Loucy (cell line): ENCODE results near the gene PTCHD4.

Experiments
- EZH2phosphoT487 ChIP-seq: fragments of 200-600 bp; IDR thresholded peaks from 2 replicates; pipeline ENCODE4 v1.6.1; 2018; ENCODE audit warnings: antibody characterized with exemption, mild to moderate bottlenecking, moderate library complexity, borderline replicate concordance
- TF ChIP-seq, protein P1 (sequence below): fragments of 200-600 bp; sonication (generic); conservative IDR thresholded peaks from 2 replicates; pipeline ENCODE4 v1.5.1; 2014; ENCODE audit warnings: mild to moderate bottlenecking, antibody characterized with exemption, low read length

DNA sequence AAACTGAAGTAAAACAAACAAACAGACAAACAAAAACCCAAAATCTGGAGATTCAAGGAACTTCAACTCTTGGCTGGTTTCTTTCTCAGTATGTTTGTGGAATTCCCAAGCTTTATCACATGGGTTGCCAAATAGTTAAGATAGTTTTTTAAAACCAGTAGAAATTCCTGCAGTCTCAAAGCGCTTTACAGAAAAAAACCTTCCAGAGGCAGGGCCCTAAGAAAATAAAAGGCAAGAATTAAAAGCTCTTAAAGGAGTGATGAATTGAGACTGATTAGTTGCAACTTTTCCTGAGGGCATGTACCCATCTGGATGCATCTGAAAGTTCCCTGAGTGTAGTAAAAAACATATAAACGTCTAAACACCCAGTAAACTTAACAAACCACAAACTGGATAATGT, 25.9 kb upstream of the PTCHD4 start:
- TF ChIP-seq, protein P1, sequence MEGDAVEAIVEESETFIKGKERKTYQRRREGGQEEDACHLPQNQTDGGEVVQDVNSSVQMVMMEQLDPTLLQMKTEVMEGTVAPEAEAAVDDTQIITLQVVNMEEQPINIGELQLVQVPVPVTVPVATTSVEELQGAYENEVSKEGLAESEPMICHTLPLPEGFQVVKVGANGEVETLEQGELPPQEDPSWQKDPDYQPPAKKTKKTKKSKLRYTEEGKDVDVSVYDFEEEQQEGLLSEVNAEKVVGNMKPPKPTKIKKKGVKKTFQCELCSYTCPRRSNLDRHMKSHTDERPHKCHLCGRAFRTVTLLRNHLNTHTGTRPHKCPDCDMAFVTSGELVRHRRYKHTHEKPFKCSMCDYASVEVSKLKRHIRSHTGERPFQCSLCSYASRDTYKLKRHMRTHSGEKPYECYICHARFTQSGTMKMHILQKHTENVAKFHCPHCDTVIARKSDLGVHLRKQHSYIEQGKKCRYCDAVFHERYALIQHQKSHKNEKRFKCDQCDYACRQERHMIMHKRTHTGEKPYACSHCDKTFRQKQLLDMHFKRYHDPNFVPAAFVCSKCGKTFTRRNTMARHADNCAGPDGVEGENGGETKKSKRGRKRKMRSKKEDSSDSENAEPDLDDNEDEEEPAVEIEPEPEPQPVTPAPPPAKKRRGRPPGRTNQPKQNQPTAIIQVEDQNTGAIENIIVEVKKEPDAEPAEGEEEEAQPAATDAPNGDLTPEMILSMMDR, result no peak
- no peak for TF ChIP-seq EZH2phosphoT487
